B cell (primary cell): ENCODE data around the gene PCBP3. TPM values are rescaled to one million over a fixed set of nuclear protein-coding genes. Genes with fewer than 3 reads are reported as not detected.

Source experiments
- ATAC-seq: fragments of 200-7000 bp; cut with Tn5 transposase; one replicate; pipeline ENCODE4 v1.10.0; 2021; ENCODE audit warnings: low read depth, mild to moderate bottlenecking, moderate number of reproducible peaks, moderate library complexity
- CTCF ChIA-PET: fragments of 350-600 bp; sonication (Branson Sonifier 250); formaldehyde crosslinking; loops from one replicate; lab custom pipeline; 2021; ENCODE audit warnings: antibody characterized with exemption, inconsistent platforms; lab: Charles Lee
- POLR2A ChIA-PET: fragments of 350-600 bp; sonication (Branson Sonifier 250); formaldehyde crosslinking; loops from one replicate; lab custom pipeline; 2021; ENCODE audit warnings: antibody characterized with exemption; lab: Charles Lee
- DNase-seq: peaks from one replicate; pipeline ENCODE4 v3.0.0; 2013
- H2AFZ ChIP-seq: 2 replicates; pipeline ENCODE4 v1.6.1; 2012; ENCODE audit warnings: mild to moderate bottlenecking, low read depth, low read length; ENCODE audit not compliant: insufficient read depth, poor library complexity, severe bottlenecking
- H3K27ac ChIP-seq, 2 donors: 1 replicate in 1 of 2; 2 replicates in 1 of 2; pipeline ENCODE4 v1.5.1; 2012 to 2013; ENCODE audit warnings: low read length in 2 of 2, mild to moderate bottlenecking in 2 of 2, moderate library complexity in 1 of 2
- H3K27me3 ChIP-seq, 4 experiments: fragments of 200-600 bp in 1 of 4; sonication (generic) in 1 of 4; replicated peaks in 1 of 4; 1 replicate in 2 of 4; 2 replicates in 2 of 4; pipeline versions ENCODE4 v1.6.1 to v1.7.0; 2013 to 2016; ENCODE audit warnings: low read length in 3 of 4, mild to moderate bottlenecking in 2 of 4, mixed read lengths in 1 of 4, moderate library complexity in 1 of 4; ENCODE audit not compliant: insufficient read depth in 4 of 4, control insufficient read depth in 3 of 4; ENCODE audit errors: control extremely low read depth in 1 of 4
- H3K36me3 ChIP-seq, 2 experiments: replicated peaks in 1 of 2; 1 replicate in 1 of 2; 2 replicates in 1 of 2; pipeline versions ENCODE4 v1.6.1 to v1.7.1; 2013; ENCODE audit warnings: low read length in 1 of 2; ENCODE audit not compliant: insufficient read depth in 2 of 2, control insufficient read depth in 1 of 2; ENCODE audit errors: control extremely low read depth in 1 of 2, extremely low read depth in 1 of 2
- H3K4me1 ChIP-seq, 2 donors: fragments of 200-600 bp in 1 of 2; sonication (generic) in 1 of 2; 1 replicate in 1 of 2; 2 replicates in 1 of 2; pipeline versions ENCODE4 v1.5.1 to v1.6.1; 2013 to 2017; ENCODE audit warnings: low read length in 2 of 2; ENCODE audit not compliant: control insufficient read depth in 2 of 2, insufficient read depth in 2 of 2
- H3K4me2 ChIP-seq: replicated peaks from 2 replicates; pipeline ENCODE3; 2012; ENCODE audit warnings: mild to moderate bottlenecking, low read depth, low read length; ENCODE audit not compliant: poor library complexity, severe bottlenecking
- H3K4me3 ChIP-seq, 5 experiments: fragments of 200-600 bp in 1 of 5; sonication (generic) in 1 of 5; 1 replicate in 3 of 5; 2 replicates in 2 of 5; pipeline versions ENCODE4 v1.5.1 to v1.7.0; 2011 to 2016; ENCODE audit warnings: low read length in 4 of 5, mild to moderate bottlenecking in 4 of 5, low read depth in 2 of 5, control low read depth in 1 of 5, moderate library complexity in 1 of 5; ENCODE audit not compliant: insufficient read depth in 1 of 5; ENCODE audit errors: control extremely low read depth in 1 of 5, extremely low read depth in 1 of 5
- H3K79me2 ChIP-seq: fragments of 200-600 bp; sonication (generic); one replicate; pipeline ENCODE4 v1.6.0; 2016; ENCODE audit warnings: low read length; ENCODE audit not compliant: control insufficient read depth, insufficient read depth
- H3K9ac ChIP-seq: fragments of 200-600 bp; sonication (generic); 2 replicates; pipeline ENCODE4 v1.6.1; 2017; ENCODE audit warnings: mild to moderate bottlenecking, low read length, moderate library complexity
- H3K9me3 ChIP-seq, 3 donors: one replicate each; pipeline versions ENCODE4 v1.6.1 to v1.7.1; 2013; ENCODE audit warnings: low read length in 2 of 3; ENCODE audit not compliant: control insufficient read depth in 2 of 3, insufficient read depth in 1 of 3; ENCODE audit errors: control extremely low read depth in 1 of 3
- H4K20me1 ChIP-seq: 2 replicates; pipeline ENCODE4 v1.6.0; 2012; ENCODE audit warnings: mild to moderate bottlenecking, low read length; ENCODE audit not compliant: insufficient read depth, control insufficient read depth, poor library complexity, severe bottlenecking
- H3K27ac Mint-ChIP-seq: one replicate; pipeline ENCODE4 v1.8.0; 2021; ENCODE audit warnings: mixed read lengths
- H3K27me3 Mint-ChIP-seq: one replicate; pipeline ENCODE4 v1.8.0; 2021; ENCODE audit warnings: mixed read lengths
- H3K4me1 Mint-ChIP-seq: one replicate; pipeline ENCODE4 v1.8.0; 2021; ENCODE audit warnings: mixed read lengths
- H3K4me3 Mint-ChIP-seq: one replicate; pipeline ENCODE4 v1.8.0; 2021; ENCODE audit warnings: mixed read lengths
- H3K9me3 Mint-ChIP-seq: one replicate; pipeline ENCODE4 v1.8.0; 2022; ENCODE audit warnings: mixed read lengths; ENCODE audit not compliant: insufficient read depth
- CTCF ChIP-seq: fragments of 200-600 bp; IDR thresholded peaks from one replicate; pipeline ENCODE4 v1.8.0; 2022; ENCODE audit warnings: antibody characterized with exemption, mild to moderate bottlenecking
- EZH2 ChIP-seq: IDR thresholded peaks from 2 replicates; pipeline ENCODE4 v1.6.1; 2012; ENCODE audit warnings: borderline replicate concordance, low read depth, mild to moderate bottlenecking, moderate library complexity, low read length; ENCODE audit not compliant: insufficient read depth, poor library complexity, severe bottlenecking
- WGBS: methylation state at CpG from one replicate; pipeline ENCODE4 v1.1.5; 2013; ENCODE audit warnings: missing lambda C conversion rate; ENCODE audit not compliant: insufficient coverage; 5-methylcytosine and 5-hydroxymethylcytosine counted together
- intact Hi-C: fragments of 100-400 bp; cut with micrococcal nuclease; formaldehyde crosslinking; loops from one replicate; pipeline ENCODE4 v1.10.0; 2022
- polyA plus RNA-seq: library from polyadenylated mRNA; depleted of rRNA; stranded (reverse); fragments of >200 nt; gene quantifications from 2 replicates; pipeline ENCODE4 v1.2.3, GENCODE V29; 2012
- total RNA-seq, 2 donors: library from RNA; stranded (reverse); fragments of 120-200 nt in 1 of 2; gene quantifications; 1 replicate in 1 of 2; 2 replicates in 1 of 2; pipeline versions ENCODE4 v1.2.3 to v1.2.4, GENCODE V29; 2013 to 2022

Gene PCBP3
- total and polyA plus RNA-seq, 2 donors (not counting 1 experiment from before 2014, with no cell fraction given): 0.45 to 2.7 TPM

DNA sequence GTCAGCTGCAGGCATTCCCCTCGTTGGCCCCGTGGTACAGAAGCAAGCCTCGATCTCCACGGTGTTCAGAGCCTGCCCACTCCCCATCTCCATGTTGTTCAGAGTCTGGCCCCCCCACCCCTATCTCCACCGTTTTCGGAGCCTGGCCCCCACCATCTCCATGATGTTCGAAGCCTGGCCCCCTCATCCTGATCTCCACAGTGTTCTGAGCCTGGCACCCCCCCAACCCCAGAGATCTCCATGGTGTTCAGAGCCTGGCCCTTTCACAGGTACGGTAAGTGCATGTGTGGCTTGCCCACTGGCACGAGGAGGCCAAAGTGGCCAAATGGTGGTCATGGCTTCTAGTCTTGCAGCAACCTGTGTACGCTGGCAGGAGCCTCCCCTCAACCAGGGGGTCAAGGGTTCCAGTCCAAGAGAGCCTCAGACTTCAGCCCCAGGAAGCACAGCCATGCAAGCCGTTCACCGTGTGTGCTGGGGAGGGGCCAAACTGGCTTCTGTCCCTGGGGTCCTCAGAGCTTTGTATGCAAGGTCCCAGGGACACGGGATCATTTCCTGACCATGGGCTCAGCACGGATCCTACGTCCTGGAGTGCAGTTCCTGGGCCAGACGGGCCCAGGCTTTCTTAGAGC lies 13.3 kb upstream of the PCBP3 start:
- Mint-ChIP-seq H3K27ac (no peak overlapping the region), H3K4me1 (peaks cover 13% of the 10 kb centered on the region), H3K4me3 (no peak overlapping the region), H3K27me3 (peaks cover 6% of the 10 kb centered on the region), H3K9me3 (no peaks in the 10 kb centered on the region)
- intact Hi-C loops: no loop called here
- no peaks in the 10 kb centered on the region for H3K36me3 ChIP-seq
- no peak overlapping the region for H3K4me3 ChIP-seq
- ChIA-PET POLR2A (no interaction called here), CTCF (no interaction called here)
- H3K27ac ChIP-seq: no peak overlapping the region
- H4K20me1 ChIP-seq: no peaks in the 10 kb centered on the region
- peaks cover 23 to 27% of the 10 kb centered on the region in 2 donors for H3K4me1 ChIP-seq
- peaks cover 0 to 3% (median 0%) of the 10 kb centered on the region in 4 experiments for H3K27me3 ChIP-seq
- 86% methylated on average over 14 of the region's 16 CpGs for WGBS
- ATAC-seq (no peak), DNase-seq (no peak)
- H3K9me3 ChIP-seq: peaks cover 0 to 11% (median 0%) of the 10 kb centered on the region in 3 donors
- no peak overlapping the region for H2AFZ ChIP-seq
- H3K79me2 ChIP-seq: no peaks in the 10 kb centered on the region
- no peak overlapping the region for H3K4me2 ChIP-seq
- no peak overlapping the region for H3K9ac ChIP-seq
- no peak for TF ChIP-seq EZH2
- no peak for TF ChIP-seq CTCF

DNA sequence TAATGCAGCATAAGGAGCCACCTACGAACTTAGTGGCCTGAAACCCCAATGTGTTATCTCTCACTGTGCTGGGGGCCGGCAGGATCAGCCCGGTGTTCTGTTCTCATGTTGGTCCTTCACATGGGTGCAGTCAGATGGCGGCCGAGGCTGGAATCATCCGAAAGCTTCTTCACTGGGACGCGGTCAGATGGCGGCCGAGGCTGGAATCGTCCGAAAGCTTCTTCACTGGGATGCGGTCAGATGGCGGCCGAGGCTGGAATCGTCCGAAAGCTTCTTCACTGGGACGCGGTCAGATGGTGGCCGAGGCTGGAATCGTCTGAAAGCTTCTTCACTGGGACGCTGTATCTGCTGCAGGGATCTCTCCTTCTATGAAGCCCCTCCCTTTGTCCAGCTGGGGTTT lies 12.6 kb upstream of the PCBP3 start:
- H3K4me1 Mint-ChIP-seq: peaks cover 13% of the 10 kb centered on the region
- H3K27me3 Mint-ChIP-seq: peaks cover 6% of the 10 kb centered on the region
- H2AFZ ChIP-seq: no peak overlapping the region
- POLR2A ChIA-PET: no interaction called here
- H3K4me2 ChIP-seq: no peak overlapping the region
- H3K27ac Mint-ChIP-seq: no peak overlapping the region
- H3K9me3 ChIP-seq: peaks cover 0 to 11% (median 0%) of the 10 kb centered on the region in 3 donors
- H3K27me3 ChIP-seq: peaks cover 0 to 3% (median 0%) of the 10 kb centered on the region in 4 experiments
- no peak overlapping the region for H3K4me3 ChIP-seq
- ATAC-seq: no peak
- H3K4me3 Mint-ChIP-seq: no peak overlapping the region
- no peaks in the 10 kb centered on the region for H3K79me2 ChIP-seq
- TF ChIP-seq EZH2: no peak
- no peak for TF ChIP-seq CTCF
- no peaks in the 10 kb centered on the region for H3K36me3 ChIP-seq
- 96% methylated on average over 22 of the region's 22 CpGs for whole genome bisulfite sequencing
- intact Hi-C loops: no loop called here
- no peak overlapping the region for H3K9ac ChIP-seq
- H4K20me1 ChIP-seq: no peaks in the 10 kb centered on the region
- H3K27ac ChIP-seq: no peak overlapping the region
- CTCF ChIA-PET: no interaction called here
- H3K4me1 ChIP-seq: peaks cover 24 to 27% of the 10 kb centered on the region in 2 donors
- DNase-seq: no peak
- H3K9me3 Mint-ChIP-seq: no peaks in the 10 kb centered on the region
